Esophagus squamous epithelium (tissue), 5 donors: ENCODE data around the gene AP1G2. TPM values are rescaled to one million over a fixed set of nuclear protein-coding genes. Genes with fewer than 3 reads are reported as not detected.

ENCODE experiments used
- DNase-seq: peaks from one replicate; lab custom pipeline; 2025; lab: John Stamatoyannopoulos, UW
- H3K27ac ChIP-seq, 4 donors: fragments of 200-600 bp; sonication (generic); one replicate each; pipeline ENCODE4 v1.5.1; 2016 to 2019; ENCODE audit warnings: mild to moderate bottlenecking in 1 of 4
- H3K27me3 ChIP-seq, 4 donors: fragments of 200-600 bp; sonication (generic); 1 replicate in 3 of 4; 2 replicates in 1 of 4; pipeline versions ENCODE4 v1.5.1 to v1.6.0; 2017 to 2021; ENCODE audit warnings: antibody characterized with exemption in 1 of 4
- H3K36me3 ChIP-seq, 3 donors: fragments of 200-600 bp; sonication (generic); one replicate each; pipeline ENCODE4 v1.5.1; 2016 to 2019
- H3K4me1 ChIP-seq, 3 donors: fragments of 200-600 bp; sonication (generic); one replicate each; pipeline ENCODE4 v1.5.1; 2017 to 2019
- H3K4me3 ChIP-seq, 4 donors: fragments of 200-600 bp; sonication (generic); 1 replicate in 3 of 4; 2 replicates in 1 of 4; pipeline ENCODE4 v1.5.1; 2016 to 2019; ENCODE audit warnings: mild to moderate bottlenecking in 2 of 4, moderate library complexity in 1 of 4
- H3K9me3 ChIP-seq, 3 donors: fragments of 200-600 bp; sonication (generic); one replicate each; pipeline ENCODE4 v1.5.1; 2016 to 2019
- POLR2A ChIP-seq, 4 donors: fragments of 450-650 bp; IDR thresholded peaks; one replicate each; pipeline ENCODE4 v1.6.1; 2017; ENCODE audit warnings: antibody characterized with exemption in 4 of 4, mild to moderate bottlenecking in 4 of 4, moderate library complexity in 3 of 4
- WGBS, 2 donors: methylation state at CpG; one replicate each; pipeline ENCODE4 v1.1.5; 2018; 5-methylcytosine and 5-hydroxymethylcytosine counted together
- intact Hi-C: fragments of 100-400 bp; cut with DNase I; formaldehyde crosslinking; loops from one replicate; pipeline ENCODE4 v1.15.0; 2022
- total RNA-seq, 4 donors: library from RNA; depleted of rRNA; stranded (reverse); fragments of >200 nt; gene quantifications; one replicate each; pipeline ENCODE4 v1.1.0, GENCODE V29; 2016
- TF ChIP-seq, protein P1 (sequence below), 6 experiments: fragments of 450-650 bp in 4 of 6; fragments of 200-600 bp in 2 of 6; sonication (generic) in 2 of 6; IDR thresholded peaks; one replicate each; pipeline ENCODE4 v1.5.1; 2016 to 2019; ENCODE audit warnings: antibody characterized with exemption in 6 of 6, mild to moderate bottlenecking in 4 of 6, moderate library complexity in 4 of 6
- donor health status: DM: yes; HTN: yes; CAD: no.

The AP1G2 gene
- total RNA-seq, 4 donors from 2014 or later = 58.0 to 116 (median 68.6) TPM

GRCh38 chr14:23546450-23547035 is 21.0 kb downstream of the AP1G2 start:
- DNase-seq = no peak
- H3K36me3 ChIP-seq = no peaks in the 10 kb centered on the region
- no peaks in the 10 kb centered on the region for H3K9me3 ChIP-seq
- peaks cover 9 to 13% (median 11%) of the 10 kb centered on the region in 3 donors for H3K4me1 ChIP-seq
- TF ChIP-seq POLR2A (IDR thresholded peaks at IDR 0.05) = no peak
- TF ChIP-seq, protein P1, sequence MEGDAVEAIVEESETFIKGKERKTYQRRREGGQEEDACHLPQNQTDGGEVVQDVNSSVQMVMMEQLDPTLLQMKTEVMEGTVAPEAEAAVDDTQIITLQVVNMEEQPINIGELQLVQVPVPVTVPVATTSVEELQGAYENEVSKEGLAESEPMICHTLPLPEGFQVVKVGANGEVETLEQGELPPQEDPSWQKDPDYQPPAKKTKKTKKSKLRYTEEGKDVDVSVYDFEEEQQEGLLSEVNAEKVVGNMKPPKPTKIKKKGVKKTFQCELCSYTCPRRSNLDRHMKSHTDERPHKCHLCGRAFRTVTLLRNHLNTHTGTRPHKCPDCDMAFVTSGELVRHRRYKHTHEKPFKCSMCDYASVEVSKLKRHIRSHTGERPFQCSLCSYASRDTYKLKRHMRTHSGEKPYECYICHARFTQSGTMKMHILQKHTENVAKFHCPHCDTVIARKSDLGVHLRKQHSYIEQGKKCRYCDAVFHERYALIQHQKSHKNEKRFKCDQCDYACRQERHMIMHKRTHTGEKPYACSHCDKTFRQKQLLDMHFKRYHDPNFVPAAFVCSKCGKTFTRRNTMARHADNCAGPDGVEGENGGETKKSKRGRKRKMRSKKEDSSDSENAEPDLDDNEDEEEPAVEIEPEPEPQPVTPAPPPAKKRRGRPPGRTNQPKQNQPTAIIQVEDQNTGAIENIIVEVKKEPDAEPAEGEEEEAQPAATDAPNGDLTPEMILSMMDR (IDR thresholded peaks at IDR 0.05) = no peak
- 65 to 75% methylated on average over 10 of the region's 10 CpGs for WGBS, 2 donors
- no peak overlapping the region for H3K4me3 ChIP-seq
- intact Hi-C loops = no loop called here
- H3K27ac ChIP-seq = no peak overlapping the region
- peaks cover 0 to 21% (median 0%) of the 10 kb centered on the region in 4 donors for H3K27me3 ChIP-seq

GRCh38 chr14:23545740-23546365 is 21.7 kb downstream of the AP1G2 start:
- intact Hi-C loops = no loop called here
- Histone ChIP-seq H3K36me3 (no peaks in the 10 kb centered on the region), H3K27ac (no peak overlapping the region), H3K4me3 (no peak overlapping the region), H3K9me3 (no peaks in the 10 kb centered on the region), H3K27me3 (peaks cover 0 to 18% (median 0%) of the 10 kb centered on the region in 4 donors), H3K4me1 (peaks cover 6 to 9% (median 8%) of the 10 kb centered on the region in 3 donors)
- 86 to 87% methylated on average over 4 of the region's 4 CpGs for WGBS, 2 donors
- TF ChIP-seq, protein P1 (IDR thresholded peaks at IDR 0.05) = no peak
- TF ChIP-seq POLR2A (IDR thresholded peaks at IDR 0.05) = no peak
- no peak for DNase-seq

GRCh38 chr14:23544511-23545447 is 22.8 kb downstream of the AP1G2 start:
- TF ChIP-seq POLR2A (IDR thresholded peaks at IDR 0.05) = no peak
- TF ChIP-seq, protein P1 (IDR thresholded peaks at IDR 0.05) = no peak
- Histone ChIP-seq H3K27ac (no peak overlapping the region), H3K9me3 (no peaks in the 10 kb centered on the region), H3K36me3 (no peaks in the 10 kb centered on the region), H3K4me1 (peaks cover 0 to 5% (median 0%) of the 10 kb centered on the region in 3 donors), H3K4me3 (no peak overlapping the region), H3K27me3 (peaks cover 0 to 7% (median 0%) of the 10 kb centered on the region in 4 donors)
- 56 to 62% methylated on average over 24 of the region's 25 CpGs for WGBS, 2 donors
- intact Hi-C loops = no loop called here
- no peak for DNase-seq

DNA sequence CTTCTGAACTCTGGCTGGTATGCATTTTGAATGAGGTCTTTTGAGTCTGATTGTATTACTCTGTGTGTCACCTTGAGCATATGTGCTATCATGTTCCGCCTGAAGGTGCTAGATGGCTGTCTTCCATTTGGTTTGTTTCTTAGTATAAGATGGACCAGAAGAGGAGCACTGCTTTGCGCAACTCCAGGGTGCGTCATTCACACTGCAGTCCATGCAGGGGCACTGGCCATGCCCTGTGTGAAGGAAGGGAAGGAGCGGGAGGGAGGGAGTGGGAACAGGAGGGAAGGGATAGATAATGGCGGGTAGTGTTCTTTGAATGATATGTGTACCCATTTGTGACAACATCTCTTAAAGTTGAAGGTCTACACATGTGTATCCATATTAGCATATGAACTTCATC is 24.2 kb downstream of the AP1G2 start:
- Histone ChIP-seq H3K36me3 (no peaks in the 10 kb centered on the region), H3K4me1 (peaks cover 0 to 5% (median 0%) of the 10 kb centered on the region in 3 donors), H3K9me3 (no peaks in the 10 kb centered on the region), H3K27me3 (no peaks in the 10 kb centered on the region), H3K27ac (no peak overlapping the region), H3K4me3 (no peak overlapping the region)
- intact Hi-C loops = no loop called here
- no peak for DNase-seq
- no peak for TF ChIP-seq POLR2A (IDR thresholded peaks at IDR 0.05)
- TF ChIP-seq, protein P1 (IDR thresholded peaks at IDR 0.05) = no peak
- WGBS, 2 donors = 87 to 97% methylated on average over 5 of the region's 5 CpGs
